NK-92 (cell line): ENCODE results near the gene CDC42BPA.

ENCODE experiments used
- DNase-seq: peaks from one replicate; lab custom pipeline; 2025; ENCODE audit not compliant: unreplicated experiment; lab: John Stamatoyannopoulos, UW

CDC42BPA gene

DNA sequence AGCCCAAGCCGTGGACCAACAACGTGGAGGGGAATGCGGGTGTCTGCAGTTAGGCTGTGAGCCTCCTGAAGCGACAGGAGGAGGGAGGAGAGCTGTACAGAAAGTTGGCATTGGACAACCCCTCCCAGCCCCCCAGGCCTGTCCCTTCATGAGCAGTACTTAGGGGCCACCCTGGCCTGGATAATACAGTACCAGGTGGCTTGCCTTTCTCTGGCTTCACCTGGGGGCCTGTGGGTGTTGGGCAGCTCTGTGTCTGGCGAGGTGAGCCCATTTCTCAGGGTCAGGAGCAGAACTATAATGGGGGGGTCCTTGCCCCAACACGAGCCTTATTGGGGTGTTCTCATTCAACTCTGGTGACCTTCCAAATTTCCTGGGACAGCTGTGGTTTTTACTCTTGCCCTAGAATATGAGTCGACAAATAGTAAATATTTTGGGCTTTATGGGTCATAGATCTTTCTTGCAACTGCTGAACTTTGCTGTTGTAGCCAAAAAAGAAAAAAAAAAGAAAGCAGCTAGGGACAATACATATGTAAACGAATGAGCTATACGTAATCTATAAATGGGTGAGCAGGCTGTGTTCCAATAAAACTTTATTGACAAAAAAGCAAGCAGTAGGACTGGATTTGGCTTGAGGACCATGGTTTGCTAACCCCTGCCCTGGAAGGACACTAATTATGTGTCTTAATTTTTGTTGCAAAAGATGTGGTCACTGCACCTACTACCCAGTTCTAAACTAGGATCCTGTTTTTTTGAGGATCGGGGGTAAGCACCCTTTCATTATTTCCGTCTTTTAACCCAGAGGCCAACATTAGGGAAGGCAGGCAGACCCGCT lies 366.8 kb downstream of the CDC42BPA start:
- no peak for DNase-seq

DNA sequence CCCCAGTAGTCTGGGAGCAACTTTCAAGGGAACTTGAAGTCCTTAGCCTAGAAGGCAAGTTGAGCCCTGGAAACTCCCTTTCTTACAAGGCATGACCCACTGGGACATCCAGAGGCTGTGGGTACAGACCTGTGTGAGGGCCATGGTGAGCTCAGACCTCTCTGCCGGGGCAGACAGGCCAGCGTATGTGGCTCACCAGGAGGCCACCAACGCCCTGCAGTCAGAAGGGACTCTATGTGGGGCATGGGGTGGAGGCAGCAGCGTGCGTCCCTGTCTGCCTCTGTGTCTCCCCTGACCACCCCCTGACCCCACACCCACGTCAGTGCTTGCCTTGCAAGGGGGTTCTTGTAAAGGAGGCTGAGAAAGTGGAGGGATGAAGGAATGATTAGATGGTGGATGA lies 367.4 kb downstream of the CDC42BPA start:
- DNase-seq: no peak

DNA sequence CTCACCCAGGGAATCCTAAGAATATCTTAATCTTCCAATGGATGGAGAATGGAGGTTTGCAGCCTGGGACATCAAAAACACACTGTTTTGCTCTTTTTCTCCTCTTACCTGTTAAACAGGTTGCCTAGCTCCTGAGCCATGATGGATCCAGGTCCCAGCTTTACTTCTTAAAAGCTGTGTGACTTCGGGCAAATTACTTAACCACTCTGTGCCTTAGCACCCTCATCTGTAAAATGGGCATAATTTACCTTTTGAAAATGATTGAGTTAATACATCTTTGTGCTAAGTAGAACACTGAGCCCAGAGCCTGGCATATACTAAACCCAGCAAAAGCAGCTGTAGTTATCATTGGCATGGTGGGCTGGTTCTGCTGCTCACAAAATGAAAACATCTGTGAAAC lies 368.0 kb downstream of the CDC42BPA start:
- DNase-seq: no peak

DNA sequence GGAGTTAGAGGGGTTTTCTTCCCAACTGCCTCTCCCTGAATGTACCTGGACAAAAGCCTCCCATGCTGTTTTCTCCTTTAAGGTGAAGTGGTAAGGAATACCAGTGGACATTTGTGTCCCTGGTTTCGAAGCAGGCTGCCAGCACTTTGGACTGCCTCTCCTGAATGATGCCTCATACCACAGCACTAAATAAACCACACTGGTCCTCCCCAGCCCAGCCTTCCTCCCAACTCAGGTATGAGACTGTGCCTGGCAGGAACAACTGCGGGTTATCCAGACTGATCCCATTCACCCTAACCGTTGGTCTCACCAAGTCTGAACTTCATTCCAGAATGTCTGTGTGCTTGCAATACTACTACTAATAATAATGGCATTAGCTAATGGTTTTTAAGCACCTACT lies 368.9 kb downstream of the CDC42BPA start:
- no peak for DNase-seq

DNA sequence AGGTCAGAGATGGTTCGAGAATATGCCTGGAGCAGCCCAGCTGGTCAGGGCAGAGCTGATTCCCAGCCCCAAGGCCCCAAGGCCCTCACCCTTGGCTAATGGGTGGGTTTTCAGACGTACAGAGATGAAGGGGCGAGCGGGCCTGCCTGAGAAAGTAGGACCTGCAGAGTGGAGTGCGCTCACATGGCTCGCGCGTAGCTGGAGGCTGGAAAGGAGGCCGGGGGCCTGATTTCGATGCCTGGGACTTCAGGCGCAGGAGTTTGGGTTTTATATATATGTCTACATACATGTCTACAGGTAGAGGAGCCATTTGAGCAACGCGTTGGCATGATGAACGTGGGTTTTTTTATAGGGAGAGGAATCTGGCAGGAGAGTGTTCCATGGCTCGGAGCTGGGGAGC lies 369.3 kb downstream of the CDC42BPA start:
- DNase-seq: no peak

DNA sequence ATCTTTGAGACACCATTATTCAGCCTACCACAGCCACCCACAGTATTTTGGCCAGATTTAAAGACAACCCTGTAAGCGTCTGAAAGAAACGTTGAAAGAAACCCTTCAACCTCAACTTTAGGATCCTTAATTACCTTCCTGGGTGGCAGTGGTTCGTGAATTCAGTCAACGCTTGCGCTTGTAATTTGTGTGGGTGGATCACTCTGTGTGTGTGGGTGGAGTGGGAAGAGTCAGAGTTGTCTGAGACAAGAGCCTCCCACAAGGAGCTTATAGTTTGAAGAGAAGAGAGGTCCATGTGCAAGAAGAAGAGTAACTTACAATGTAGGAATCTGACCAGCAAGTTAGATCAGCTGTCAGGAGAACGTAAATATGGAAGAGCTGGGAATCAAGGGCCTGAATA lies 369.8 kb downstream of the CDC42BPA start:
- DNase-seq: no peak

DNA sequence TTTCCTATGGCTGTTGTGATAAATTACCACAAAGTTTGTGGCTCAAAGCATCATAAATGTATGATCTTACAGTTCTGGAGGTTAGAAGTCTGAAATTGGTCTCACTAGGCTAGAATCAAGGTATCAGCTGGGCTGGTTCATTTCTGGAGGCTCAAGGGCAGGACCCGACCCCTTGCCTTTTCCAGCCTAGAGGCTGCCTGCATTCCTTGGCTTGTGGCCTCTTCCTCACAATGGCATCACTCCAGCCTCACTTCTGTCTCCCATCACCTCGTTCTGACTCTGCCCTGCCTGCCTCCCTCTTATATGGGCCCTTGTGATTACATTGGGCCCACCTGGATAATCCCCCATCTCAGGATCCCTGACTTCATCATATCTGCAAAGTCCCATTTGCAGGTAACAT lies 370.2 kb downstream of the CDC42BPA start:
- no peak for DNase-seq

DNA sequence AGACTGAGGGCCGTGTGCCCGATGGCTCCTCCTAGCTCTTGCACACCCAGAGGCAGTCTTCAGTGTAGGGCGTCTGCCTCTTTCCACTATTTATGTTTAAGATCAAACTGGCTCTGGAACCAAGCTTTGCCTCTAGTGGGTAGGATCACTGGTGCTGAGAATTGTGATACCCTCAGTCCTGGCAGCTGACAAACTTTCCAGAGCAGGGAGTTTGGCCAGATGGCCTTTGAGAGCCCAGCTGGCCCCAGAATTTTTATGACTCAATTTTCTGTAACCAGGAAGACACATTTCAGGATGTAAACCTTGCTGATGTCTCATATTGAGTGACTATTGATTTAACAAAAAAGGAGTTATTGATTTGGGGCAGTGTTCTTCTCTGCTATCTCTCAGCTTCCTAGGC lies 371.5 kb downstream of the CDC42BPA start:
- DNase-seq: no peak

DNA sequence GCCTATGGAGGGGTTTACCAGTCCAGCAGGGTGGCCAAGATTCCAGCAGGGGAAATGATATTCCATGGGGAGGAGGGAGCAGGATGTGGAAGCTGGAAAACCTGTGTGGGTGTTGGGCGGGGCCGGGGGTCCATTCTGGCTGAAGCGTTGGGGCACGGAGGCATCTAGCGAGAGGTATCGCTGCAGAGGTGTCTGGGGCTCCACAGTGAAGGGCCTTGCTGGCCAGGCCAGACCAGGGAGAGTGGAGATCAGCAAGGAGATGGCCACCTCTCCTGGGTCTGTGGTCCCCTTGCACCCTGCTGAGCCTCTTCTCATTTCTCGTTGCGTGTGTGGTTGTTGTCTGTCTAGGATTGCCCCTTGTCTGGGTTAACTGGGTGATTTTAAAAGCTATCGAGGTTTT lies 372.0 kb downstream of the CDC42BPA start:
- DNase-seq: no peak

DNA sequence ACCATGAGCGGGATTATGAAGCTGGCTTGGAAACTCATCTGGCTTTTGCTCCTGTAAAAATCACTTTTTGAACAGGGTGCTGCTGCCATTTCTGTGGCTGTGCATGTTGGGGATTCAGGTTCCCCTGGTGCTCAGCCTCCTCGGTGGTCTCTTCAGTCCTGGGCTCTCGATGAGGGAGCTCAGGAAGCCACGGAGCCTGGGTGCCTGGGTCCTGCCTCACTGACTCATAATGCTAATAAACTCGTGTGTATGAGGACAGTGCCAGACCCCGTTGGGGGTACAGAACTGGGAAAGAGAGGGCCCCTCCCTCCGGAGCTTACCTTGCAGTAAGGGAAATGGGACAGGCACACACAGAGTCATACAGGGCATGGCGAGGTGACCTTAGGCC lies 372.4 kb downstream of the CDC42BPA start:
- DNase-seq: no peak

DNA sequence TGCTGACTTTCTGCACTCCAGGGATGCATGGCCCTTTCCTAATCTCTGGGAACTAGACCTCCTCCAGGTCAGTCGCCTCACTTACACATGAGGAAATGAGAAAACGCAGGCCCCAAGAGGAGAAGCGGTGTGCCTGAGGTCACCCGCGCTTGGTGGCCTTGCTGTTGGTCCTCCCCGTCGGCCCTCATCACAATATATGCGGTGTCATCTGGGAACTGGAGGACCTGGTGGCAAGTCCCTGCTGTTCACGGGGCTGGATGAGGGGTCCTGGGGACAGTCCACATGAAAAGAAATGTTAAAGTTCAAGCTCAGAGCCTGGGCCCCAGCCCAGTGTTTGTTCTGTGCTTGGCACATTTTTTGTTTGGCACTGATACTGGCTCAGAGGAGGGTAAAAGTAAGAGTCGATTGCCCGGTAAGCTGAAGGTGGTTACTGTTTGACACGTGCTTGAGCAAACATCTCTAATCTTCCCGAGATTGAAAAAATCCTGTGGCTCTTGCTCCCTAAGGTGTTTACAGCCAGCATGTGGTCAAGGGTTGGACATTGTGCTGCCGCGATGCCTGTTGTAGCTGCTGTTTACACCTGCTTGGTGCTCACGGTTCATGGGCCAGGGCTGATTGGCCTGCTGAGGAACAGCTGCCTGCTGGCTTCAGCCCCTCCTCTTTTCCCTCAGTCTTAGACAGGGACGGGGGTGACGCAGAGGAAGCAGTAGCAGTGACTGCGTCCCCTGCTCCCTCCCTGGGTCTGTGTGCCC lies 373.0 kb downstream of the CDC42BPA start:
- no peak for DNase-seq

DNA sequence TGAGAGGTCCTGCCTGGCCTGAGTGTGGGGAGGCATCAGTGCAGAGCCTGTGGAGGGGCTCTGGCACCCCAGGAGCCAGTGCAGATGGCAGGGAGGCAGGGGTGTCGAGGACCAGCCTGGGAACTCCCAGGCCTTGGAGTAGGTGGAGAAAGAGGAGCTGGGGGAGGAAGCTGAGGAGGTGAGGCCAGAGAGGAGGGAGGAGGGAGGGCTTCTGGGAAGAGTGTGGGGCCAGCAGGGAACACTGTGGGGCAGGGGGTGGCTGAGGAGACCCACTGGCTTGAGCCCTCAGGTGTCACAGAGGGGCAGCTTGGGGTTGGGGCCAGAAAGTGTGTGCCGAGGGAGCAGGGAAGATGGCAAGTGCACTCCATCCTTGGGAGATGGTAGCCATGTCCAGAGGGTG lies 374.4 kb downstream of the CDC42BPA start:
- DNase-seq: no peak

DNA sequence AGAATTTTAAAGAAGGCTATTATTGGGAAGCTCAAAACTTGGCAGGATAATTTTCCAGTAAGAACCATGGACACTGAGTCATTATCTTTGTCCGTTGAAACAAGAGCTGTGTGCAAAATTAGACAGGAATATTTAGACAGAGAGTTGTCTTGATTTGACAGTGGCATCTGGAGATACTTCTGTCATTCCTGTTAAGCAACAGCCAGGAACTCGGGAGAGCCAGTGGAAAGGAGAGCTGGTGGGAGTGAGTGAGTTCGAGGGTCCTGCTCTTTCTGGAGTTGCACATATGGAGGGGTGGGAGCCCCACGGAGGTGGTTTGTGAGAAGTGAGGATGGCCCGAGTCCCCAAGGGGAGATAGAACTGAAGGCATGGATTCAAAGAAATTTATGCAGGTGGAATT lies 375.1 kb downstream of the CDC42BPA start:
- DNase-seq: no peak

DNA sequence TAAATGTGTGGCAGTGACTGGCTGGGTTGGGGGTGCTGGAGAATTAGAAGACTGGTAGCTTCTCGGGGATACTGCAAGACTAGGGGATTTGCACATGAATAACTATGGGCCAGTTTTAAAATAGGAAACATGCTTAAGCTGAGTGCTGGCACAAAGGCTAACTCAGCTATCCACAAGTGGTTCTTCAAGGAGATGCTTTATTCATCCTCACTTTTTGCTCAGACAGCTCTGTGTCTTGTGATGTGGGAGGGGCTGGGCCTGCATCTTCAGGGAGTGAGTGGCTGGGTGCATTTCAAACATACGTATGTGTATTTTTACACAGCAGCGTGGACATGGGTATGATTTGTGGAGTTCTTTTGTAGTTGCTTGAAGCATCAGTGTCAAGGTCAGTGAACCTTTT lies 375.9 kb downstream of the CDC42BPA start:
- no peak for DNase-seq

DNA sequence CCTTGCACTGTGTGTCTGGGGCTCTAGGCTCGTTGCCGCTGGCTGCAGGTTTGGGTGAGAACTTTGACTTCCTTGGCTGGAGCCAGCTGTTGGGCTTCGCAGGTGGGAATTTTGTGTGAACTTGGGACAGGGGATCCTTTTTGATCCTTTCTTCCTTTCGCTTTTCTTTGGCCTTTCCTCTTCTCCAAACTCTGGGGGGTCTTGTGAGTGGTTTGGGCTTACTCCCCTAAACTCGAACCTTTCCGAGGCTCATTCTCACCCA lies 377.6 kb downstream of the CDC42BPA start:
- no peak for DNase-seq

DNA sequence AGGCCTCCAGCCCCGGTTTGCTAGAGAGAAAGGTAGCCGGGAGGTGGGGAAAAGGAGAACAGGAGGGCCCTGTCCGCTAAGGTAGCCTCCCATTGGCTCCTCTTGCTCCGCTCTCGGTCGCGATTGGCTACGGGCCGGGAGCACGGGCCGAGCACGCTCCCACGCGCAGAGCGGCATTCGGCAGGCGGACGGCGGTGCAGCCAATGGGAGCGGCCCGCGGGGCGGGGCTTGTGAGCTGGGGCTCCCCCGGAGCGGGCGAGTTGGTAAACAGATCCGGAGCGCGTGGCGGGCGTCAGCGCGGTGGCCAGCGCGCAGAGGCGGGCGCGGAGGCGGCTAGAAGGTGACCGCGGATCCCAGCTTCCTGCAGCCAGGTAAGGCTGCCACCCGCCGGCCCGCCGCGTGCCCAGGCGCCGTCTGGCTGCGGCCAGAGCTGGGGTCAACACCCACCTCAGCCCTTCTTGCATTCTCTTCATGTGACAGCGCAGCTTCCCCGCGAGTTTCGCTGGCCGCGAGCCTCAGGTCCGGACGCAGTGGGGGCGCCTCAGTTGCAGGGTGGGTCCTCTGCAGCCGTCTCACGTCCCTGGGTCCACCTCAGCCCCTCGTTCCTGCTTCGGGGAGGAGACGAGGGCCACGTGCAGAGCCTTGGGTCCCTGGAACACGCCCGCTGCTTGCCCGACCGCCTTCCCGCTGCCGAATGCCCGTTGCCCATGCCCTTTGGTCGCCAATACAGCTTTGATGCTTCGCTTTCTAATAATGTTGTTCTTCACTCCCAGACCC lies 378.1 kb downstream of the CDC42BPA start, which contains the start of gene COQ8A:
Gene COQ8A, plus strand, starts transcription at position 266 of the 777 bp plus-strand sequence. CDS start 21,092 bp downstream, outside the sequence.
- peak; percentile 93 for DNase-seq
